Astrocyte (in vitro differentiated cells and primary cell): ENCODE data around the gene MED13. TPM values are rescaled to one million over a fixed set of nuclear protein-coding genes. Genes with fewer than 3 reads are reported as not detected.

Experiments
- total RNA-seq: library from RNA; stranded (reverse); gene quantifications from 2 replicates; pipeline ENCODE4 v1.2.1, GENCODE V29; 2021

The MED13 gene
- total RNA-seq, 1 donor from 2014 or later: 55.0 TPM

Other genes starting within 250 kb of the MED13 start
- gene BRIP1, start 201.8 kb downstream of the MED13 start, total RNA-seq: 3.2 and 6.4 TPM in 2 replicates
- 9.3 and 9.9 TPM in 2 replicates for gene INTS2, start 137.3 kb downstream of the MED13 start, total RNA-seq